ENCODE results near the gene RMDN3.

RMDN3 gene

DNA sequence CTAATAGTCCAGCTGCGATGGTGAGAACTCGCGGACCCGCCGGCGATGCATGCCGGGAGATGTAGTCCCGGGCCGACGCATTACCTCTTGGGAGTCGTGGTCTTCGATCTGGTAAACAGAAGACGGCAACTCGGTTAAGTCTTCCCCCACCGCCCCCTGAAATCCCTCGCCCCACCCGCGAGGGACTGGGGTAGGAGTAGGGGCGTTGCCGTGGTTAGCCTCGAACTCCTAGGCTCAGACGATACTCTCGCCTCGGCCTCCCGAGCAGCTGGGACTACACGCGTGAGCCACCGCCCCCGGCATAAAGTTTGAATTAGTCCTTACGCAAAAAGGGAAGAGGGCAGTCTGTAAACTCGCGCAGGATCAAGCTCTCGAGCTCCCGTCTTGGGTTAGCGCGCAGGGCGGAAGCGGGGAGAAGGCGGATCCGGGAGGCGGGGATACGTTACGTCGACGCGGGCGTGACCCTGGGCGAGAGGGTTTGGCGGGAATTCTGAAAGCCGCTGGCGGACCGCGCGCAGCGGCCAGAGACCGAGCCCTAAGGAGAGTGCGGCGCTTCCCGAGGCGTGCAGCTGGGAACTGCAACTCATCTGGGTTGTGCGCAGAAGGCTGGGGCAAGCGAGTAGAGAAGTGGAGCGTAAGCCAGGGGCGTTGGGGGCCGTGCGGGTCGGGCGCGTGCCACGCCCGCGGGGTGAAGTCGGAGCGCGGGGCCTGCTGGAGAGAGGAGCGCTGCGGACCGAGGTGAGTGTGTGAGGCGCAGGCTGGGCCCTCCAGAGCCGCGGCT, 60.2 kb downstream of the RMDN3 start, which contains the start of gene RAD51:
RAD51 (plus strand) TSS at position 487 of the 781 bp plus-strand sequence. CDS start 3,585 bp downstream, outside the sequence.
- DNase-seq (ENCODE audit: low read depth) = peak; percentile 97

DNA sequence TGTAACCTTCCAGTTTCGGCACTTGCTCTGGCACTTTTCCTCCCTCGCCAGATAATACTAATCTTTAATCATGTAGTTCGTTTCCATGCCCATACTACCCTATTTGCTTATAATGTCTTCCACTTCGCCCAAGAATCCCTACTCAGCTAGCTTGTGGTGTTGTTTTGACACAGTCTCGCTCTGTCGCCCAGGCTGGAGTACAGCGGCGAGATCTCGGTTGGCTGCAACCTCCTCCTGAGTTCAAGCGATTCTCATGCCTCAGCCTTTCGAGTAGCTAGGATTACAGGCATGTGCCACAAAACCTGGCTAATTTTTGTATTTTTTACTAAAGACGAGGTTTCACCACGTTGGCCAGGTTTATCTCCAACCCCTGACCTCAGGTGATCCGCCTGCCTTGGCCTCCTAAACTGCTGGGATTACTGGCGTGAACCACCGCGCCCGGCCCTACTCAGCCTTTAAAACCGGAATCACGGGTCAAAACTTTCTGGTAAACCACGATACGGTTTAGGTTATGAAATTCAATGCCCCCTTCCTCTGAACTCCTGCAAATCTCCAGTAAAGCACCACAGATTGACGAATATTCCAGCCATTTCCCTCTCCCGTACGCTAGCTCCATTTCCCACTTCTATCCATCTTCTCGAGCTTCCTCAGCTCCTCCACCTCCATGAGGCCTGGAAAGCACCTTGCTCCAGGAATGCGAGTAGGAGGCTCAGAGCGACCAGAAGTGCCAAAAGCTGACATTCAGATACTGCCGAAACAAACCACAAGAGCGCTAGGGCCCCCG, 61.0 kb downstream of the RMDN3 start:
- DNase-seq (ENCODE audit: low read depth) = peak; percentile 4

GRCh38 chr15:40691737-40692136, 63.3 kb downstream of the RMDN3 start:
- DNase-seq (ENCODE audit: low read depth) = peak; percentile 4

GRCh38 chr15:40688932-40689799, 65.9 kb downstream of the RMDN3 start:
- DNase-seq (ENCODE audit: low read depth) = no peak

Data from iris pigment epithelial cell (primary cell).